Frontal cortex (tissue), 4 donors: ENCODE results near the gene GALNT13. TPM values are rescaled to one million over a fixed set of nuclear protein-coding genes. Genes with fewer than 3 reads are reported as not detected.

Source experiments
- DNase-seq, 2 donors: peaks; one replicate each; pipeline ENCODE4 v3.0.0; 2012; ENCODE audit warnings: low spot score in 2 of 2
- FAIRE-seq: peaks from 2 replicates; lab custom pipeline; 2012; peaks lifted over from hg19 to GRCh38; lab: Jason Lieb, UNC
- total RNA-seq: library from RNA; depleted of rRNA; stranded (reverse); fragments of >200 nt; gene quantifications from one replicate; pipeline ENCODE4 v1.2.3, GENCODE V29; 2014
- donor health status: control.
- donor health status: control.
- donor health status: control.

The GALNT13 gene
- total RNA-seq, 1 donor from 2014 or later = 18.8 TPM

DNA sequence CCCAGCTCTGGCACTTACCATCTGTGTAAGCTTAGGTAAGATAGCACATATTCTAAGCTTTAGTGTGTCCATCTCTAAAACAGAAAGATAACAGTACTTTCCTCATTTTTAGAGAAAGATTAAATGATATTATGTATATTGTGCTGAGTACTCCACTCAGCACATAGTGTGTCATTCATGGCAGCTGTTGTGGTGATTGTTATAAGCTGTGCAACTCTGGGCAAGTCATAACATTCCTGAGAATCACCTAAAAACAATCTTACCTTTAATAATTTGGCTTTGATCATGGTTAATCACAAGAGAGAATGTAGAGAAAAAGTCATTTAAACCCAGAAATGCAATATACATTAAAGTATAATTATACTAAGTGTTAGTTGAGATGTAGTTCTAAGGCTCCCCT is 391.5 kb downstream of the GALNT13 start:
- DNase-seq (no peak), FAIRE-seq (no peak)

GRCh38 chr2:154264024-154264423 is 392.3 kb downstream of the GALNT13 start:
- DNase-seq (no peak), FAIRE-seq (no peak)

DNA sequence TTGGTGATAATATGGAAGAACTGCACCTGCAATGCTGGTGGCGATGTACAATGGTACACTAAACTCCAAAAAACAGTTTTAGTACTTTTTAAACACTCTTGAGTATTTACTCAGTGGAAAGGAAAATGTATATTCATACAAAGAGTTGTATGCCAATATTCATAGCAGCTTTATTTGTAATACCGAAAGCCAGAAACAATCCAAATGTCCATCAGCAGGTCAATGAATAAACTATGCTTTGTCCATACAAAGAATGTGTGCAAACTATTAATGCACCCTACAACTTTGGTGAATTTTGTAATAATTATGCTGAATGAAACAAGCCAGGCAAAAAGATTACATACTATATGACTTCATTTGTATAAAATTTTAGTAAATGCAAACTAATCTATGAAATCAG is 396.3 kb downstream of the GALNT13 start:
- no peak for FAIRE-seq
- no peak for DNase-seq

- DNase-seq = no peak
- FAIRE-seq = no peak
Observed at GRCh38 chr2:154280543-154280942, 408.8 kb downstream of the GALNT13 start.

DNA sequence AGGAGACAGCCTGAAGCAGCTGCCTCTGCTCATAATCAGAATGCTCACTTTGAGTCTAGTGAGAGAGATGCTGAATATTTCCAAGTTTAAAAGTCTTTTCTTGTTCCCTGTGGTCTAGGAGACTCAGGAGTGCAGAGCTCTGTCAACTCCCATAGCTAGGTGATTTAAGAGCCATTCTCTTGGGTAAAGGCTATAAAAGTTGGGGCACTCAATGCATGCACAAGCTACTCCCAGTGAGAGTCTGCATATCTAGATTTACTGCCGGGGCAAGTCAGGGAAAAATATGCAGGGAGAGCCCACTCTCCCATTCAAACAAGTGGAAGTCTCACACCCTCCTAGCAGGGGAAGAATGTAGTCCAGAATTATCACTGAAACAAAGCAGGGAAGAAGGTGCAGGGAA is 418.1 kb downstream of the GALNT13 start:
- DNase-seq (no peak), FAIRE-seq (no peak)

- no peak for DNase-seq
- FAIRE-seq = no peak
Observed at GRCh38 chr2:154291511-154291910, 419.8 kb downstream of the GALNT13 start.

DNA sequence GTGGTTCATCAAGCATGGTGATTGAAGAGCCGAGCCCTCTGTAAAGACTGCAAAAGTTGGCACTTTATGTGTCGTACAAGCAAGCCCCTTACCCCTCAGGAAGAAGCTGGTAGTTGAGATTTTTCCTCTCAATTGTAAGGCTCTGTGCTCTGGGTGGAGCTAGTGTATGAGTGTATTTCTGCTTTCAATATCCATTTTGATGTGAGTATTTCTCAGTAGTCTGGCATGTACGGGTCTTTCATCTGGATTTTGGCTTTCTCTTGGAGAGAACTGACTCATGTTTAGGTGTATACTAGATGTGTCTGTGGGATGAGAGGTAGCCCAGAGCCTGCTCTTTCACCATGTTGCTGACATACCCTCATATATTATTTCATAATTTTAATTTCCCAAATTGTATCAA is 420.2 kb downstream of the GALNT13 start:
- FAIRE-seq = no peak
- DNase-seq = no peak

DNA sequence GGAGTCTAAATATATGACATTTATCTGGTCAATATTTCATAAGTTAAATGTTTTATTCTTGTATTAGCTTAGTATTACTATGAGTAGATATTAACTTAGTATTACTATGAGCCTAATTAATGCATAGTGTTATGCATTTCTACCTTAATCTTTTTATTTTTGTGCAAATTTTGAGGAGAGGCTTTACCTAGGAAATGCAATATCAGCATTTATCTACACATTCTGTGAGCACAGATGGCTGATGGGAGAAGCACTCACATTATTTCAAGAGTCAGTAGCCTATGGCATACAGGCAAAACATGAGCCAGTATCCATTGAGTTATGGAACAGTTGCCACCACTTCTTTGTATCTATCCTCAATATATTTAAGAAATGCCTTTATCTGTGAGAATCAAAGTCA is 422.1 kb downstream of the GALNT13 start:
- DNase-seq (no peak), FAIRE-seq (no peak)

- DNase-seq (no peak), FAIRE-seq (no peak)
Observed at GRCh38 chr2:154306266-154306970, 434.7 kb downstream of the GALNT13 start.

DNA sequence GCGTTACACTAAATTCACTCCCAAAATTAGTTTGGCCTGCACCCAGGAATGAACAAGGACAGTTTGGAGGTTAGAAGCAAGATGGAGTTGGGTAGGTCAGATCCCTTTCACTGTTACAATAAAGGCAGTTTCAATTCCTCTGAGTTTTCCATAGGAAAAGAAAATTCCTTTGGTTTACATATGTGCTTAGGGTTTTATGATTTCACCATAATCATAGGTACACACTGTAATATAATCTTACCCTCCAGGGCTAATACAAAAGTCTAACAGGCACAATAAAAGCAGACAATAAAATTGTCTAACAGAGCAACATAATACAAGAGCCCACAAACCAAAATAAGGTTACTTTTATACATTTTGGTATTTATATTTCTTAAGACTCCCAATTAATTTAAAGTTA is 435.3 kb downstream of the GALNT13 start:
- DNase-seq (no peak), FAIRE-seq (no peak)

DNA sequence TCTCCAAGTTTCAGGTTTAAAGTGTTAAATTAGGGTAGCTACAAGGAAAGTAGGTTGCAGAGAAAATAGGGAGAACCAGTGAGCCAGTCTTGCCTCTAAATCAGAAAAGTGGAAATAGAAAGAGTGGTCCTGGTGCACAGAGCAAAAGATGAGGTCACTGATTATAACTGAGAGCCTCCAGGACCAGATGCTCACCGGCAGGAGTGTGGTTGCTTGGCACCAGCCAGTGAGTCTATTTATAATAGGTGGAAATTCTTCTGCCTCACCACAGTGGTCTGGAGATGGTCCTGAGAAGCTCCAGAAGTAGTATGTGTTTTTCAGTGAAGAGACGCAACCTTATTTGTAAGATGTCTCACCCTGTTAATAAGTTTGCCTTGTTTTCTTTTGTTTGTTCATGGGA is 452.9 kb downstream of the GALNT13 start:
- DNase-seq (no peak), FAIRE-seq (no peak)

GRCh38 chr2:154329510-154329909 is 457.8 kb downstream of the GALNT13 start:
- DNase-seq (no peak), FAIRE-seq (no peak)

- DNase-seq = no peak
Observed at GRCh38 chr2:154331784-154332183, 460.1 kb downstream of the GALNT13 start.

DNA sequence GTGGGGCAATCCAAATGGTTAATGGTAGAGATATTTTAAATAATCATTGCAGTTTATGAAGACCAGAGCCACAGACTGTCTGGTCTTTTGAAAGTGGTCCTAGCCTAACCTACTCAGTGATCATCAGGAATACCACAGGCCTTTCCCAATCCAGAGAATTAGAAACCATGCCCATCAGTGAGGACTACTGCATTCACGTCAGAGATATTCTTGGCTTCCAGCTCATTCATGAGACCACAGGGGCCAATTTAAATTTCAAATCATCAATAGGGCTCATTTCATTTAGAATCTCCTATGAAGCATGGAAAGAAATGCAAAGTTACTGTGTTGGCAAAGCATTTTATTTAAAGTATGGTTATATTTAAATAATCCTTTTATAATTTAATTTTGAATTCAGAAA is 464.5 kb downstream of the GALNT13 start:
- FAIRE-seq = no peak
- no peak for DNase-seq

More at GRCh38 chr2:154331784-154332183, 460.1 kb downstream of the GALNT13 start:
- FAIRE-seq = no peak

GRCh38 chr2:154338352-154338967 is 466.7 kb downstream of the GALNT13 start:
- FAIRE-seq (no peak), DNase-seq (no peak)

DNA sequence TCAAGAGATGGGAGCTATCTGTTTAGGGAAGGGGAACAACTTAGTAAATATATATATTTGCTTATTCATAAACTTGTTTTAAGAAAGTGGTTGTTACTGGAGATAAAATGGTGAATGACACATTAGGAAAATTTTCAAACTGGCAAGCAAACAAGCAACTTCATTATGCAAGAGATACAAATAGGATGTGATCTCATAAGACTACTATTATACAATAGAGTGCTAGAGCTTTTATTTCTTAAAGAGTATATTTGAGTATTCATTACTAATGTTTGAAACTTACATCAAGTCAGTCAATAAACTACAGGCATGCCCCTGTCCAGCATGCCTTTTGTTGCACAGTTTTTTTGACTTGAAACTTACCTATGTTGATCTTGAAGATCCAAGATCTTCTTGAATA is 471.6 kb downstream of the GALNT13 start:
- no peak for DNase-seq
- no peak for FAIRE-seq

DNA sequence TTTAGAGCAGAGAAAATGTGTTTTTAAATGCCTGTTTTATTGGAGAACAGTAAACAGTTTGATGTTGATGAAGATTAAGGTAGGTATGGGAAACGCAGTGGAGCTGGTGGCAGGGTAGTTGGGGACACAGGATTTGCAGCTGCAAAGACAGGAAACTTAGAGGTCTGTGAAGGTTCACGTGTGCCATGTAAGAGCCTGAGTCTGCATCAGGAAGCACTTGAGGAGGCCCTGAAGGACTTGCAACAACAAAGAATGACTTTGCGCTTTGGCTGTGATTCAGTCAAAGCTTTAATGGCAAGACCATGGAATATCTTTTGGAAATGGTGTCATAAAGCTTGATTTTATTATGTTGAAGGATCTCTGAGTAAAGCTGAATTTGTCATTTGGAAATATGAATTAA is 479.2 kb downstream of the GALNT13 start:
- DNase-seq (no peak), FAIRE-seq (no peak)

GRCh38 chr2:154361276-154361675 is 489.6 kb downstream of the GALNT13 start:
- DNase-seq (no peak), FAIRE-seq (no peak)

DNA sequence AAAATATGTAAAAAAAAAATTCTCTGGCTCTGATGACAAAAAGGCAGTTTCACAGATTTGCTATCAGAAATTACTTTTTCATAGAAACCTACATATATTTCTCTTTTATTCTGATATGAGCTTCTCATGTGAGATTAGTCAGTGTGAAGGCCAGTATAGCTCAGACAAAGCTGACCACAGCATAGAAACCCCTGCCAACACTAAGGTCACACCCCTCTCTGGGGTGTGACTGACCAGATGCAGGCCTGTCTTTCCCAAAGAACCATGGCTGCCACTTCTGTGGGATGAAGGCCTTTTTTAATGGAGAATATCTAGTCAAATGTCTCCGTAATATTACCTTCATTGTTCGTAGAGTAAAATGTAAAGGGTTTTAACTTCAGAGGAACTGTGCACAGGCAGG is 496.4 kb downstream of the GALNT13 start:
- FAIRE-seq (no peak), DNase-seq (no peak)

DNA sequence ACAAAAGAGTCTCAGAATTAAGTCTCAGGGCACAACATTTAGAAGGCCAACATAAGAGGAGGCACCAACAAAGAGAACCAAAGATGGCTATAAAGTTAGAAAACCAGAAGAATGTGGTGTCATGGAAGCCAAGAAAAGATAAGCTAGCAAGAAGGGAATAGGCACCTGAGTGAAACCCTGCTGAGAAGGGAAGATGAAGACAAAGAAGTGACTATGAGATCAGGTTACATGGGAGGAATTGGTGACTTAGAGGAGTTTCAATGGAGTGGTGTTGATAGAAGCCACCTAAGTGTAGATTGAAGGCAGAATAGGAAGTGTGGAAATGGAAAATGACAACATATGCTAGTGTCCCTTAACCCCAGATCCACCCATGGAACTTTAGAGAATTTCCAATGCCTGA is 499.2 kb downstream of the GALNT13 start:
- no peak for FAIRE-seq

DNA sequence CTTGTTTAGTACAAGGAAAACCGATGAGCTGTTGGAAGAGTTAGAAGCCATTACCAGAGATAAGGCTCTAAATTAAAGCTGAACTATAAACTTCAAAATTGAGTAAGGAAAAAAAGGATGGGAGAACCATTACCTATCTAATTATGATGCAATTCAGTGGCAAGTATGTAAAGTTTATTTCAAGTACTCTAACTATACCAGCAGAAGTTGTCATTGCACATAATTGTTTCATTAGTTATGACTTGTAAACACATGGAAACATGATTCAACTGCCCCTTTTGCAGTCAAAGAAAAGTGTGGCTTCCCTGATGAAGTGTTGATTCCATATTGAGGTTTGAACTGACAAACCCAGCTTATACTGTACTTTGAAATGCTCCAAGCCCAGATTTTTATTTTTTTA is 502.7 kb downstream of the GALNT13 start:
- no peak for FAIRE-seq
- DNase-seq = no peak

More for the DNA sequence above, 499.2 kb downstream of the GALNT13 start:
- no peak for DNase-seq

DNA sequence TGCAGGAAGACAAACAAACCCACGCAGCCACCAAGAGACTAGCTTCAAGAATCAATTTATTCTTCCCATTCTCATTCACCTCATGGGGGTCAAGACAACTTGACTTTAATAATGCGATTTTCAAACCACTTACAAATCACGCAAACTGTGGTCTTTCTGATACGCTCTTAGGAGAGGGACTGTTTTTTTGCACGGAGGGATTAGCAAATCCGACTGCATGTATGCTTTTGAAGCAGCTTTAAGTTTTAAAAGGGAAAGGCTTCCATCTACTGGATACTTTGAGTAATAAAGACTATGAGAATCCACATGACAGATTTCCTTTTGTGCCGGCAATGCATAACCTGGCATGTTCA is 503.8 kb downstream of the GALNT13 start:
- peak; percentile 4 to 9 for DNase-seq
- peak; percentile 75 for FAIRE-seq
